Activated CD8-positive, alpha-beta T cell treated with anti-CD3 and anti-CD28 coated beads for 36 hours (primary cell): Measurements from ENCODE around the gene LRSAM1. TPM values are rescaled to one million over a fixed set of nuclear protein-coding genes. Genes with fewer than 3 reads are reported as not detected.

Source experiments
- ATAC-seq: fragments of 200-7000 bp; cut with Tn5 transposase; one replicate; pipeline ENCODE4 v1.10.0; 2021; ENCODE audit warnings: mild to moderate bottlenecking, moderate library complexity
- CTCF ChIA-PET: fragments of 350-600 bp; sonication (Branson Sonifier 250); formaldehyde crosslinking; loops from one replicate; lab custom pipeline; 2021; ENCODE audit warnings: antibody characterized with exemption; lab: Charles Lee
- POLR2A ChIA-PET: fragments of 350-600 bp; sonication (Branson Sonifier 250); formaldehyde crosslinking; loops from one replicate; lab custom pipeline; 2021; ENCODE audit warnings: antibody characterized with exemption; lab: Charles Lee
- DNase-seq: peaks from one replicate; pipeline ENCODE4 v3.0.0-alpha.2; 2020
- H3K27ac Mint-ChIP-seq: one replicate; pipeline ENCODE4 v1.8.0; 2021; ENCODE audit warnings: mild to moderate bottlenecking, mixed read lengths
- H3K27me3 Mint-ChIP-seq: one replicate; pipeline ENCODE4 v1.8.0; 2021; ENCODE audit warnings: mixed read lengths
- H3K36me3 Mint-ChIP-seq: one replicate; pipeline ENCODE4 v1.8.0; 2021; ENCODE audit warnings: low read depth, mixed read lengths
- H3K4me1 Mint-ChIP-seq: one replicate; pipeline ENCODE4 v1.8.0; 2021; ENCODE audit warnings: low read depth, mixed read lengths
- H3K4me3 Mint-ChIP-seq: one replicate; pipeline ENCODE4 v1.8.0; 2021; ENCODE audit warnings: mild to moderate bottlenecking, moderate library complexity, mixed read lengths
- H3K9me3 Mint-ChIP-seq: one replicate; pipeline ENCODE4 v1.8.0; 2021; ENCODE audit warnings: mixed read lengths
- intact Hi-C: fragments of 100-400 bp; cut with micrococcal nuclease; formaldehyde crosslinking; loops from one replicate; pipeline ENCODE4 v1.10.0; 2022
- total RNA-seq, 2 experiments: library from RNA; stranded (reverse); gene quantifications; one replicate each; pipeline ENCODE4 v1.2.3, GENCODE V29; 2021
- TF ChIP-seq, protein P1 (sequence below): fragments of 200-600 bp; IDR thresholded peaks from one replicate; pipeline ENCODE4 v1.8.0; 2022; ENCODE audit warnings: antibody characterized with exemption, mild to moderate bottlenecking

LRSAM1 gene
- total RNA-seq, 2 experiments from 2014 or later, result 17.1 to 18.6 TPM

DNA sequence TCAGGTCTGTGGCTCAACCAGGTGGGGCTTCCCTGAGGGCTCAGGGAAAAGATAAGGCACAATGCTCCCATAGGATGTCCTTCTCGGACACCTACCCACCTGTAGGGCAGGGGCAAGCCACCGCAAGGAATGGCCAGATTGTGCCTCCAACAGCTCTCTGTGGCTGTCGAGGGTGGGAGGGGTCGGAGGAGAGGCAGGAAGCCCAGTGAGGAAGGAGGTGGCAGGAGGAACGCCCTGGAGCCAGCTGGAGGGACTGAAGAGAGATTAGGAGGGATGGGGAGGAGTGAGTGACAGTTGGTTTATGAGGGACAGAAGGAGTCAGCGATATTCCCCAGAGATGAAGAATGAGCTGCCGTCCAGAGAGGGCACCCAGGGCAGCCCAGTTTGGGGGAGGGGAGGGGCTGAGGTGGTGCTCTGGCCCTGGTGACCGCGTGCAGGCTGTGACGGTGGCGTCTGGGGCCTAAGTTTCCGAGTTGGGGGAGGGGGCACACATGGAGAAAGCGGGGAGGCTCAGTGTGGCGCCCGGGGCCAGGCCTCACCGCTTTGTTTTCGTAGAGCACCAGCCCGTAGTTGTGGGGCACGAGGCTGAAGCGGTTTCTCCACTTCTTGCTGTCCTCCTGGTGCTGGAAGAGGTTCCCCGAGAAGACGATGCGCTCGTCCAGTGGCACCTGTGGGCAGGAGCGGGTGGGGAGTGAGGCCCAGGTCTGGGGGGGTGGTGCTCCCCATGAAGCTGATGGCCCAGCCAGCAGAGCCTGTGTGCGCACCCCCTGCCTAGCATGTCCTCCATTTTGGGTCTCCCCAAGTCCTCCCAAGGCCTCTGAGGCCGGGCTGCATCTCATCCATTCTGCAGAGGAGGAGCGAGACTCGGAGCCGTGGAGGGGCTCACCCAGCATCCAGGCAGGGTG lies 75.6 kb downstream of the LRSAM1 start:
- ChIA-PET CTCF (interaction anchor here (1.2 to 4.7 kb wide), 14 partner anchors 10 to 399 kb away, joined by 3 to 23 read pairs (median 5); partner anchors contain the start of gene TOR2A), POLR2A (interaction anchor here (0.7 to 1.4 kb wide), 2 partner anchors 52 to 59 kb away, joined by 3 read pairs; no protein-coding TSS in a partner anchor)
- Mint-ChIP-seq H3K9me3 (peaks cover 26% of the 10 kb centered on the region), H3K4me3 (no peak overlapping the region), H3K27me3 (no peaks in the 10 kb centered on the region), H3K4me1 (no peaks in the 10 kb centered on the region), H3K36me3 (peaks cover 33% of the 10 kb centered on the region), H3K27ac (no peak overlapping the region)
- ATAC-seq, result no peak
- intact Hi-C loops, result no loop called here
- TF ChIP-seq, protein P1, sequence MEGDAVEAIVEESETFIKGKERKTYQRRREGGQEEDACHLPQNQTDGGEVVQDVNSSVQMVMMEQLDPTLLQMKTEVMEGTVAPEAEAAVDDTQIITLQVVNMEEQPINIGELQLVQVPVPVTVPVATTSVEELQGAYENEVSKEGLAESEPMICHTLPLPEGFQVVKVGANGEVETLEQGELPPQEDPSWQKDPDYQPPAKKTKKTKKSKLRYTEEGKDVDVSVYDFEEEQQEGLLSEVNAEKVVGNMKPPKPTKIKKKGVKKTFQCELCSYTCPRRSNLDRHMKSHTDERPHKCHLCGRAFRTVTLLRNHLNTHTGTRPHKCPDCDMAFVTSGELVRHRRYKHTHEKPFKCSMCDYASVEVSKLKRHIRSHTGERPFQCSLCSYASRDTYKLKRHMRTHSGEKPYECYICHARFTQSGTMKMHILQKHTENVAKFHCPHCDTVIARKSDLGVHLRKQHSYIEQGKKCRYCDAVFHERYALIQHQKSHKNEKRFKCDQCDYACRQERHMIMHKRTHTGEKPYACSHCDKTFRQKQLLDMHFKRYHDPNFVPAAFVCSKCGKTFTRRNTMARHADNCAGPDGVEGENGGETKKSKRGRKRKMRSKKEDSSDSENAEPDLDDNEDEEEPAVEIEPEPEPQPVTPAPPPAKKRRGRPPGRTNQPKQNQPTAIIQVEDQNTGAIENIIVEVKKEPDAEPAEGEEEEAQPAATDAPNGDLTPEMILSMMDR, result no peak
- DNase-seq, result no peak

DNA sequence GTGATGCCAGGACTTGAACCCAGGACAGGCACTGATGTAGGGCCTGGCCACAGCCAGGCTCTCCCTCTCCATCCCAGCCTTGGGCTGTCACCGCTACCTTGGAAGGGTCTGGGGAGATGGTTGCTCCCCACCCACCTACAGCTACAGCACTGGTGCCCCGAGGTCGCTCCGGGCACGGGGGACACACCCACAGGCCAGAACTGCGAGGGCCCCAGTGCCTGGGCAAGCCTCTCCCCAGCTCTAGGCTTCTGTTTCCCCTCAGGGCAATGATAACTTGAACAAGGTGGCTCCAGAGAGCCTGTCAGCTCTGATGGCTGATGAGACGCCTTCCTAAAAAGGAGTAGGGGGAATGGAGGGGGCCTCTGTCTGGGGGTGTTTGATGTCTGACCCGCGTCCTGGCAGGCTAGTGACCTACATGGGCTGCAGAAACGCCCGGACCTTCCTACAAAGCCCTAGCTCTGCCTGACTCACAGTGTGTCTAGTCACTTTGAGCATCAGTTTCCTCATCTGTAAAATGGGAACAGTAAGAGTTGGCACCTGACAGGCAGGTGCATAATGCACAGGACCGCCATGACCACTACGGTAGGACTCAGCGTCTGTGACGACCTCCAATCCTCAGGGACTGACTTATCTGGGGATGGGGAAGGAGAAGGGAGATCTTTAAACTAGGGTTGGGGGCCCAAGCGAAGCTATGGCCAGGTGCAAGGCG lies 76.4 kb downstream of the LRSAM1 start:
- TF ChIP-seq, protein P1, result no peak
- Mint-ChIP-seq H3K9me3 (peaks cover 25% of the 10 kb centered on the region), H3K27ac (no peak overlapping the region), H3K4me1 (no peaks in the 10 kb centered on the region), H3K4me3 (no peak overlapping the region), H3K36me3 (peaks cover 30% of the 10 kb centered on the region), H3K27me3 (no peaks in the 10 kb centered on the region)
- ATAC-seq (no peak), DNase-seq (no peak)
- CTCF ChIA-PET, result interaction anchor here (0.7 to 4.7 kb wide), 5 partner anchors 10 to 207 kb away, joined by 3 to 23 read pairs (median 5); partner anchors contain the start of gene TOR2A
- intact Hi-C loops, result no loop called here
- POLR2A ChIA-PET, result no interaction called here

DNA sequence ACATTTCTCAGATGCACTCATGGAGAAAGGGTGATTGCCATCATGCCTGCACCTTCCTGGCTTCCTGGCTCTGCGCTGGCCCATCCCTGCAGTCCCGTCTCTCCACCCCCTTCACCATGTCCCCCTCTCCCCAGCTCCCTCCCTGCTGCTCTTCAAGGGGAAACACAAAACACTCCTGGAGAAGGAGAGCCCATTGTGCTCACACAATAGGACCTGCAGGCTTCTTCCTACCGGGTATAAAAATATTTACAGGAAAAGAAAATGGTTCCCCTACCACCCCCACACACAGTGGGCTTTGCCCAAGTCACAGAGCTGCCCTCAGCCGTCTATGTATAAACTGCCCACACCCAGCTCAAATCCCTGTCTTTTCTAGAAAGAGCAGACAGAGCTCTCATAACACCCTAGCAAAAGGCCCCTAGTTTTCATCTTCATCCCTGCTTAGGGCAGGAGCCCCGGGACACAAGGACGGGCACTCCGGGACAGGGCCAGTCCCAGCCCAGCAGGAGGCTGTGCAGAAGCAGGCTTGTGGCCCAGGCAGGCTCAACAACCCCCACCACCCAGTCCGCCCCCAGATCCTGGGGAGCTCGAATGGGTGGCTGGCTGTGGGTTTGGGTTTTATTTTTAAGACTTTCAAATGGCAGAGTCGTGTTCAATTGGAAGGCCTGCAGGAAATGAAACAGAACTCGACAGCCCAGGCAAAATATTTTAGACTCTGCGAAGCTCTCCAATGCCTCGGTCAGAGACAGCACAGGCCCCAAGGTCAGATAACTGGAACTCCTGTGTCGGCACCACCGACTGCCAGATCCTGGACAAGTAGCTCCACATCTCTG lies 77.3 kb downstream of the LRSAM1 start:
- intact Hi-C loops, result no loop called here
- H3K9me3 Mint-ChIP-seq, result peaks cover 17% of the 10 kb centered on the region
- TF ChIP-seq, protein P1, result no peak
- H3K27me3 Mint-ChIP-seq, result no peaks in the 10 kb centered on the region
- CTCF ChIA-PET, result interaction anchor here (0.7 to 4.7 kb wide), 4 partner anchors 9 to 56 kb away, joined by 3 to 17 read pairs (median 5); no protein-coding TSS in a partner anchor
- POLR2A ChIA-PET, result interaction anchor here (1.1 kb wide), 1 partner anchor 151 kb away, joined by 4 read pairs; no protein-coding TSS in a partner anchor
- H3K4me1 Mint-ChIP-seq, result no peaks in the 10 kb centered on the region
- H3K27ac Mint-ChIP-seq, result no peak overlapping the region
- H3K4me3 Mint-ChIP-seq, result no peak overlapping the region
- DNase-seq, result no peak
- peaks cover 22% of the 10 kb centered on the region for H3K36me3 Mint-ChIP-seq
- no peak for ATAC-seq

DNA sequence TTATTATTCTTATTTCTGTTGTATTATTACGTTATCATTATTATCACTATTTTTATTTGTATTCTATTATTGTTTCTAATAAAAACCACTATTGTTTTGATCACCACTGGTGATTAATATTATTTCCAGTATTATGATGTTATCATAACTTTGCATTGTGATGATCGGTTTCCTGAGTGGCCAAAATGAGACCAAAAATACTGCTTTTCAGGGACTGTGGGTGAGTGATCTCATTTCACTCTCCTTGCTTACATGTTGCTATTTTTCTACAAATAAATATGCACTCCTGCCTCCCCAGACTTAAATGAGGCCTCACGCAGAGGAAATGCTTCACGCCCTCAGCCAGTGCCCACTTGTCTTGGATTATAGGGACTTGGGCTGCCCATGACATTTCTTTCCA lies 78.4 kb downstream of the LRSAM1 start:
- TF ChIP-seq, protein P1, result no peak
- Mint-ChIP-seq H3K4me3 (no peak overlapping the region), H3K27me3 (no peaks in the 10 kb centered on the region), H3K36me3 (peaks cover 13% of the 10 kb centered on the region), H3K4me1 (no peaks in the 10 kb centered on the region), H3K27ac (no peak overlapping the region), H3K9me3 (peaks cover 15% of the 10 kb centered on the region)
- POLR2A ChIA-PET, result interaction anchor here (1.1 kb wide), 1 partner anchor 150 kb away, joined by 4 read pairs; no protein-coding TSS in a partner anchor
- CTCF ChIA-PET, result interaction anchor here (1.0 kb wide), 1 partner anchor 55 kb away, joined by 5 read pairs; no protein-coding TSS in a partner anchor
- intact Hi-C loops, result no loop called here
- ATAC-seq, result no peak
- no peak for DNase-seq
